A549 (cell line): Measurements from ENCODE around the gene RINL. TPM values are rescaled to one million over a fixed set of nuclear protein-coding genes. Genes with fewer than 3 reads are reported as not detected.

Source experiments
- ATAC-seq, 2 experiments: fragments of 200-7000 bp in 1 of 2; fragments of >200 bp in 1 of 2; cut with Nextera tagmentation in 1 of 2; cut with Tn5 transposase in 1 of 2; 3 replicates each; pipeline versions ENCODE4 v1.8.0 to v1.9.1; 2018 to 2020; ENCODE audit warnings: mild to moderate bottlenecking in 1 of 2, moderate library complexity in 1 of 2
- CTCF ChIA-PET: fragments of 300-600 bp; sonication (Branson Sonifier 250); formaldehyde crosslinking; extraction: SDS; loops from one replicate; lab custom pipeline; 2021; ENCODE audit warnings: antibody characterized with exemption, inconsistent platforms; lab: Yijun Ruan, JAX
- POLR2A ChIA-PET: fragments of 350-600 bp; formaldehyde crosslinking; extraction: SDS; loops from one replicate; lab custom pipeline; 2021; ENCODE audit warnings: antibody characterized with exemption, inconsistent platforms; lab: Yijun Ruan, JAX
- DNase-seq, 2 experiments: peaks; one replicate each; pipeline versions ENCODE4 v3.0.0 to v3.0.0-alpha.2; 2011 to 2016; ENCODE audit warnings: low read depth in 1 of 2, low spot score in 1 of 2
- FAIRE-seq: peaks from 2 replicates; lab custom pipeline; 2011; peaks lifted over from hg19 to GRCh38; lab: Jason Lieb, UNC
- H3K27ac ChIP-seq, 2 experiments: fragments of >200 bp; sonication (Bioruptor Twin); formaldehyde crosslinking; 3 replicates each; pipeline ENCODE4 v1.5.1; 2016 to 2017
- H3K4me1 ChIP-seq: fragments of >200 bp; sonication (Bioruptor Twin); formaldehyde crosslinking; 3 replicates; pipeline ENCODE4 v1.6.1; 2016
- H3K4me2 ChIP-seq: fragments of >200 bp; sonication (Bioruptor Twin); formaldehyde crosslinking; 3 replicates; pipeline ENCODE4 v1.6.1; 2016
- H3K4me3 ChIP-seq: fragments of >200 bp; sonication (Bioruptor Twin); formaldehyde crosslinking; 3 replicates; pipeline ENCODE4 v1.5.1; 2016
- H3K9me3 ChIP-seq: fragments of >200 bp; sonication (Bioruptor Twin); formaldehyde crosslinking; 3 replicates; pipeline ENCODE4 v1.6.1; 2016
- BCL3 ChIP-seq: fragments of >200 bp; sonication (Bioruptor Twin); formaldehyde crosslinking; IDR thresholded peaks from 3 replicates; pipeline ENCODE4 v1.6.1; 2016
- CEBPB ChIP-seq, 2 experiments: fragments of >200 bp in 1 of 2; sonication (Bioruptor Twin) in 1 of 2; formaldehyde crosslinking in 1 of 2; IDR thresholded peaks; 2 replicates each; pipeline ENCODE4 v1.6.1; 2012 to 2016
- CTCF ChIP-seq: fragments of >200 bp; sonication (Bioruptor Twin); formaldehyde crosslinking; IDR thresholded peaks from 3 replicates; pipeline ENCODE4 v1.5.1; 2016
- EP300 ChIP-seq, 2 experiments: fragments of >200 bp; sonication (Bioruptor Twin); formaldehyde crosslinking; IDR thresholded peaks; 2 replicates in 1 of 2; 3 replicates in 1 of 2; pipeline ENCODE4 v1.6.1; 2016 to 2017
- FOSB ChIP-seq: fragments of 250-450 bp; sonication (Bioruptor Pico); IDR thresholded peaks from 2 replicates; pipeline ENCODE4 v1.5.0; 2020; ENCODE audit warnings: mild to moderate bottlenecking, moderate library complexity
- FOSL2 ChIP-seq, 2 experiments: fragments of 450-650 bp in 1 of 2; fragments of >200 bp in 1 of 2; sonication (Bioruptor Twin) in 1 of 2; formaldehyde crosslinking; IDR thresholded peaks; 2 replicates each; pipeline versions ENCODE4 v1.5.0 to v1.6.1; 2016 to 2020; ENCODE audit warnings: mild to moderate bottlenecking in 1 of 2, moderate library complexity in 1 of 2
- HDAC2 ChIP-seq: fragments of 200-600 bp; sonication (generic); IDR thresholded peaks from 2 replicates; pipeline ENCODE4 v1.6.1; 2016
- HOXA7 ChIP-seq: fragments of 250-450 bp; sonication (Bioruptor Pico); IDR thresholded peaks from 2 replicates; pipeline ENCODE4 v1.5.0; 2020; ENCODE audit warnings: mild to moderate bottlenecking, moderate library complexity
- HOXB13 ChIP-seq: fragments of 250-450 bp; sonication (Bioruptor Pico); IDR thresholded peaks from 2 replicates; pipeline ENCODE4 v1.5.0; 2020; ENCODE audit warnings: low read depth, mild to moderate bottlenecking, moderate library complexity
- HOXB5 ChIP-seq: fragments of 250-450 bp; sonication (Bioruptor Pico); IDR thresholded peaks from 2 replicates; pipeline ENCODE4 v1.5.0; 2020; ENCODE audit warnings: mild to moderate bottlenecking, moderate library complexity
- JUNB ChIP-seq: fragments of >200 bp; sonication (Bioruptor Twin); formaldehyde crosslinking; IDR thresholded peaks from 2 replicates; pipeline ENCODE4 v1.6.1; 2016
- KDM5A ChIP-seq: fragments of 200-600 bp; sonication (generic); IDR thresholded peaks from 2 replicates; pipeline ENCODE4 v1.6.1; 2016; ENCODE audit warnings: antibody characterized with exemption, mild to moderate bottlenecking
- MAFK ChIP-seq: fragments of 450-650 bp; IDR thresholded peaks from 2 replicates; pipeline ENCODE4 v1.6.1; 2014; ENCODE audit not compliant: partially characterized antibody
- MAZ ChIP-seq: fragments of 150-350 bp; IDR thresholded peaks from 2 replicates; pipeline ENCODE4 v1.6.1; 2014; ENCODE audit warnings: antibody characterized with exemption, low read depth, low read length, borderline replicate concordance
- NR3C1 ChIP-seq: fragments of >200 bp; sonication (Bioruptor Twin); formaldehyde crosslinking; IDR thresholded peaks from 3 replicates; pipeline ENCODE4 v1.6.1; 2017
- PBX3 ChIP-seq: IDR thresholded peaks from 2 replicates; pipeline ENCODE4 v1.6.1; 2012
- RARB ChIP-seq: fragments of 250-450 bp; sonication (Bioruptor Pico); IDR thresholded peaks from 2 replicates; pipeline ENCODE4 v1.8.0; 2021; ENCODE audit warnings: mild to moderate bottlenecking, moderate library complexity
- REST ChIP-seq: fragments of 200-600 bp; sonication (generic); IDR thresholded peaks from 2 replicates; pipeline ENCODE4 v1.6.1; 2016; ENCODE audit warnings: antibody characterized with exemption, mild to moderate bottlenecking, moderate library complexity
- RFX5 ChIP-seq: fragments of 450-650 bp; IDR thresholded peaks from 2 replicates; pipeline ENCODE4 v1.7.1; 2014; ENCODE audit warnings: antibody characterized with exemption, mild to moderate bottlenecking, moderate library complexity
- RNF2 ChIP-seq: fragments of 200-600 bp; sonication (generic); IDR thresholded peaks from 2 replicates; pipeline ENCODE4 v1.6.1; 2016; ENCODE audit warnings: low read depth, mild to moderate bottlenecking, antibody characterized with exemption, moderate library complexity, borderline replicate concordance
- SMC3 ChIP-seq: fragments of >200 bp; sonication (Bioruptor Twin); formaldehyde crosslinking; IDR thresholded peaks from 3 replicates; pipeline ENCODE4 v1.6.1; 2018; ENCODE audit warnings: inconsistent platforms
- TFCP2L1 ChIP-seq: fragments of 250-450 bp; sonication (Bioruptor Pico); IDR thresholded peaks from 2 replicates; pipeline ENCODE4 v1.5.0; 2021; ENCODE audit warnings: mild to moderate bottlenecking
- ZC3H11A ChIP-seq: fragments of 450-650 bp; IDR thresholded peaks from 2 replicates; pipeline ENCODE4 v1.6.1; 2014; ENCODE audit warnings: antibody characterized with exemption, mild to moderate bottlenecking
- ZNF302 ChIP-seq: fragments of 250-450 bp; sonication (Bioruptor Pico); IDR thresholded peaks from 2 replicates; pipeline ENCODE4 v1.9.0; 2021; ENCODE audit warnings: inconsistent platforms, mild to moderate bottlenecking, moderate library complexity
- ZSCAN20 ChIP-seq: fragments of 250-450 bp; sonication (Bioruptor Pico); IDR thresholded peaks from 2 replicates; pipeline ENCODE4 v1.8.0; 2022; ENCODE audit warnings: mild to moderate bottlenecking, moderate library complexity
- WGBS: methylation state at CpG from one replicate; pipeline ENCODE4 v1.1.6; 2017; ENCODE audit errors: missing lambda C conversion rate; 5-methylcytosine and 5-hydroxymethylcytosine counted together
- polyA plus RNA-seq, 4 experiments: library from polyadenylated mRNA; depleted of rRNA in 3 of 4; stranded (reverse); fragments of >200 nt; fragmentation: RNase III in 1 of 4; extraction: RNeasy Plus Mini Kit Qiagen cat#74134 plus additional on column Dnase treatment in 1 of 4; gene quantifications; 2 replicates in 3 of 4; 3 replicates in 1 of 4; pipeline ENCODE4 v1.2.3, GENCODE V29; 2011 to 2017

Gene RINL
- polyA plus RNA-seq, 2 of the 4 experiments (the other 2 are of a cell fraction), result 2.9 to 6.3 TPM

GRCh38 chr19:38880882-38881609 lies 3.0 kb upstream of the RINL start:
- ATAC-seq (no peak), FAIRE-seq (no peak), DNase-seq (no peak)
- POLR2A ChIA-PET, result no interaction called here
- H3K4me3 ChIP-seq, result no peak overlapping the region
- no peaks in the 10 kb centered on the region for H3K9me3 ChIP-seq
- no peak overlapping the region for H3K27ac ChIP-seq
- WGBS, result 87% methylated on average over 19 of the region's 19 CpGs
- CTCF ChIA-PET, result interaction anchor here (1.1 to 31.8 kb wide), 7 partner anchors 13 to 366 kb away, joined by 3 to 652 read pairs (median 14); partner anchors contain the start of genes MRPS12, NFKBIB, RINL and SARS2
- no peak overlapping the region for H3K4me2 ChIP-seq
- TF ChIP-seq ZNF302 (no peak), REST (no peak), FOSL2 (IDR thresholded peaks at IDR 0.05) (no peak), FOSL2 (CRISPR knock-in tag; IDR thresholded peaks at IDR 0.05) (no peak), SMC3 (no peak), FOSB (CRISPR knock-in tag) (no peak), CTCF (no peak), HOXA7 (CRISPR knock-in tag) (no peak), ZSCAN20 (CRISPR knock-in tag) (no peak), BCL3 (no peak), RFX5 (no peak), MAZ (no peak), ZC3H11A (no peak)
- peaks cover 4% of the 10 kb centered on the region; the same call in 2 of the 3 replicates for H3K4me1 ChIP-seq

GRCh38 chr19:38880076-38880881 lies 2.2 kb upstream of the RINL start:
- ChIA-PET POLR2A (no interaction called here), CTCF (interaction anchor here (0.6 to 31.8 kb wide), 9 partner anchors 2 to 365 kb away, joined by 3 to 652 read pairs (median 14); partner anchors contain the start of genes MRPS12, NFKBIB, RINL and SARS2)
- Histone ChIP-seq H3K4me2 (no peak overlapping the region), H3K9me3 (no peaks in the 10 kb centered on the region), H3K4me1 (peaks cover 4% of the 10 kb centered on the region; the same call in 2 of the 3 replicates), H3K27ac (no peak overlapping the region), H3K4me3 (no peak overlapping the region)
- no peak for FAIRE-seq
- no peak for DNase-seq
- 91% methylated on average over 19 of the region's 19 CpGs for WGBS
- no peak for ATAC-seq
- TF ChIP-seq HOXB5 (CRISPR knock-in tag) (no peak), ZSCAN20 (CRISPR knock-in tag) (no peak), CTCF (no peak), FOSB (CRISPR knock-in tag) (no peak), PBX3 (no peak), NR3C1 (no peak), JUNB (no peak), HOXB13 (CRISPR knock-in tag) (no peak), CEBPB (IDR thresholded peaks at IDR 0.05) (no peak), TFCP2L1 (CRISPR knock-in tag) (no peak), KDM5A (no peak), MAFK (no peak), RARB (no peak), HDAC2 (no peak), RNF2 (no peak), EP300 (IDR thresholded peaks at IDR 0.05) (no peak)
